Non-pigmented ciliary epithelial cell (primary cell): Measurements from ENCODE around the gene NR4A3.
"Not testable (repeated sequence)": the region's sequence is repeated elsewhere in the genome, so short reads cannot be mapped to it uniquely, and the experiment has no call there.

Experiments used
- DNase-seq: peaks from one replicate; pipeline ENCODE4 v3.0.0-alpha.2; 2010; ENCODE audit warnings: low read depth

Gene NR4A3

DNA sequence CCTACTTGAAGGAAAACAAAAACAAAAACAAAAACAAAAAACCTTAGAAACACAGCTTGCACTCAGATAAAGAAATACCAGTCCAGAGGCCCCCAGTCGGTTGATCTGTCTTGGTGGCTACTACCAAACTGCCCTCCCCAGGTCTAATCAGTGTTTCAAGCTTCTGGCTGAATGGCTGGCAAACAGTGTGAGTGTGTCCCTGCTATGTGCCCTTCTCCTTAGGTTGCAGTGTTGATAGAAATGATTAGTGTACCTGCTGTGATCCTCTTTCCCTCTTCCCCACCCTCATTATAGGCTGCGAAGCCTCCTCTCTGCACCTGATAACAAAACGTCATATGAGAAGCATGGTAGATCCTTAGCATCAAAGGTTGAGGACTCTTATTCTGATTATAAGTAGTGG, 12.8 kb downstream of the NR4A3 start:
- no peak for DNase-seq

DNA sequence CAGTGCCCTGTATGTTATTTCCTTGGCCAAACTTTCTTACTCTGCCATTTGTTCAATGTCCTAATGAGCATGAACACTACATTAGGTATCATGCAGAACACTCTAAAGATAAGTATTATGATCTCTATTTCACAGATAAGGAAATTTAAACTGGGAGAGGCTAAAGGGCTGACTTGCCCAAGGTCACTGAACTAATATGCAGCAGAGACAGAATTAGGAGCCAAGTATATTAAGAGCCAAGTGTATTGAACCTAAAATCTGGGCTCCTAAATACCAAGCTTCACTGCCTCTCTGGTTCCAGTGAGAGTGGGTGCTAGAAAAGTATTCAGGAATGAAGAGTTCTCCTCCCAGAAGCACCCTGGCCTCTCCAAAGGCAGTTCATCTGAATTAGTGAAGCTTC, 13.5 kb downstream of the NR4A3 start:
- DNase-seq = no peak

DNA sequence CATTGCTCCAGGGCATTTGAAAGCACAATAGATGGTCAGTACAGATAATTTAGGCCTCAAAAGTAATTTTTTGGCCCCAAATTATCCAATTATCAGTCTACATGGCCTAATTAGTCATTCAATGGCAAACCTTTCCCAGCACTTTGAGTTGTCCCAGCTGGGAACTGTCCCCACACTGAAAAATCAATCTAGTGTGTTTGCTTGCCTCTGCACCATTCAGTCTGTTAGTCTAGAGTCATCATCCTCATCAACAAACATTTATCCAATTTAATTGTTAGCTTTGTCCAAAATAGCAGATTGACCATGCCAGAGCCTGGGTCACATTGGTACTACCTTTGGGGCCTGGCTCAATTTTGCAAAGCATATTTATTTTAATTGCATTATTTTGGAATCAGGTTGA, 13.9 kb downstream of the NR4A3 start:
- DNase-seq = no peak

DNA sequence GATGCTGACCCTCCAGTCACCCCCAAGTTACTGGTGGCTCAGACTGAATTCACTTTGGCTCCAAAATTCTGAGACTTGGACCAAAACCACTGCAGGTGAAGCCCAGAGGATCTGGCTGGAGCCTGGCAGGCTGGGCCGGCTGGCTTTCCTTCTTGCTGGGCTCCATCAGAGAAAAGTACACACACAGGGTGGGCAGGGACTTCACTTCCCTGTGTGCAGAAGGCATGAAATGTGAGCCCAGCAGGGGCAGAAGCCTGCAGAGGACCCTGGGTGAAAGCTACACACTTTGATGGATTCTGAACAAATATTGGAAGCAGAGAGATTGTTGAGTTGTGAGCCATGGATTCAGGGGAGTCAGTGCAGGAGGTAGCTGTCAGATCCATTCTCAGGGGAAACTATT, 18.4 kb downstream of the NR4A3 start:
- DNase-seq = no peak

DNA sequence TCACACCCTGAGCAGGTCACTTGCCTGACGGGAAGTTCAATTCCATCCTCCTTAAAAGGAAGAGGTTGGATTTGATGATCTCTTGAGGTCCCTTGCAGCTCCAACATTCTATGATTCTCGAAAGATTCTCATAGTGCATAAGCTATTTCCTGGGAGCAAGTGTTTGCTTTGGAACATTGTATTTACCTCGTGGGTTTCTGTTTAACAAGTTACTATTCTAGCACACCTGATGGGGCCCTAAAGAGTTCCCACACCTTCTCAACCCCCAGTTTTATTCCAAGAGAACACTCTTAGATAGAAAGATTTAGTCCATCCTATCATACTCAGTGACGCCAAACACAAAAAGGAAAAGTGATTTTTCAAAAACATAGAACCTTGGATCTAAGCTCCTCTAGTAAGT, 23.4 kb downstream of the NR4A3 start:
- no peak for DNase-seq

DNA sequence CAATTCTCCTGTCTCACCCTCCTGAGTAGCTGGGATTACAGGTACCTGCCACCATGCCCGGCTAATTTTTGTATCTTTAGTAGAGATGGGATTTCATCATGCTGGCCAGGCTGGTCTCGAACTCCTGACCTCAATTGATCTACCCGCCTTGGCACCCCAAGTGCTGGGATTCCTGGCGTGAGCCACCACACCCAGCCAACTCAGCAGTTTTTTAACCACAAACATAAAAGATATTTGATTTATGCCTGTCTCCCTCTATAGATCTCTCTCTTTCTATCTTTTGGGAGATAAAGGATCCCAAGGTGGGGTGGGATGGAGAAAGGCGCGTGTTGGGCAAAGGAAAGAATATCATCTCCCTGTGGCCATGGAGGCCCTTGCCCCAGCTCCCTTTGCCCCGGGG, 26.8 kb downstream of the NR4A3 start:
- DNase-seq = no peak

DNA sequence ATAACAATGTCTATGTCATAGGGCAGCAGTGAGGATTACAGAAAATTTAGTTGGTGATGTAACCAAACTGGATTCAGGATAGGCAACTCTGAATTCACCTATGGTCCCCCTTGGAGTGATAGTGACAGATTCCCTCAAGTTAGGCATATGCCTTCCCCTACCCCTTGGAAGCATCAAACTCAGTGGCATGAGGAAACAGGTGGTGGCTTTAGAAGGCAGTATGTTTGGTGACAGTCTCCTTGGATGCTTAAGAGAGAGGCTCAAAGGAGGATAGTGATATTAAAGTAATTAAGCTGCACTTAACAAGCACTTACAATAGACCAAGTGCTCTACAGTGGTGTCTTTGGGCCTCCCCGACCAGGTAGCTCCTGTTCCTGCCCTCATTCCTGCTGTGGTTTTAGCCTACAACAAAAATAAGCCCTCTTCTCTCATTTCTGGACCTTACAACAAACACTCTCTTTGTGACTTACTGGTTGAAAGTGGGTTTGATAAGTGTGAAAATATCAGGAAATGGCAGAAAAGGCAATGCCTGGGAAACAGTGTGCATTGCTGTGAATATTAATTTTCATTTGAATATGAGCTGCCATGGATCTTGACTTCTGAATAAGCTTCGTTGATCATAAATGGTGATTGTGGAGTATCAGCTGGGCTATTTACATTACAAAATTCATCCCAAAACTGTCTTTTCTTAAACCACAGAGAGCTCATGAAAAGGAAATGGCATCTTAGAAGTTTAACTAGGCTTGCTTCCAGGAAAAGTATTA, 29.2 kb downstream of the NR4A3 start:
- DNase-seq = no peak

DNA sequence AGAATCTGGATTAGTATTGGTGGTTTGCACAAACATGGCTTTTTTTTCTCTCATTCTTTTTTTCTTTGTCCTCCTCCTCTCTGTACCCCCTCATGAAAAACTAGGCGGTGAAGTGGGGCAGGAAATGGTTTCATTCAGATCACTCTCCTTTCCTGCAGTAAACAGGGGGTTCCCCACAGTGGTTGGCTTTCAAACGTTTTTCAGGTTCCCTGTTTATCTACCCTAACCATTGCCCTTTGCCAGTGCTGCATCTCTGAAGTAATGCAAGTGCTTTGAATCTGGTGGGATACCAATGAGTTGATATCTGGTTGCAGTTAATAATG, 29.8 kb downstream of the NR4A3 start:
- no peak for DNase-seq

DNA sequence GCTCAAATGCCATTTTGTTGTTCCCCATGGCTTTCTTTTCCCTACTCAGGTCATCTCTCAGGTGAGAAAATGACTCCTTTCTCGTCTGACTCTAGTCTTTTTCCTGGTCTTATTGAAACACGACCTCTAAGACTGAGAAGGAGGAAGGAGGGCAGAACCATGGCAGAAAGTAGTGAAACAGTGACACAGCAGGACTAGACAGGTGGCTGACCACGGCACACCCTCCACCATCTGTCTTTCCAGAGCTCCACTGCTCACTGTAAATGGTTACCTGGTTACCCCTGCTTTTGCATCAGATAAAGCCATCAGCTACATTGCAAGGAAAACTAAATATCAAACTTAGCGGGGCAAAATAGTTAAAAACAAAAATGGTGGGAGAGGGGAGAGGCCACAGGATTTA, 30.9 kb downstream of the NR4A3 start:
- no peak for DNase-seq

DNA sequence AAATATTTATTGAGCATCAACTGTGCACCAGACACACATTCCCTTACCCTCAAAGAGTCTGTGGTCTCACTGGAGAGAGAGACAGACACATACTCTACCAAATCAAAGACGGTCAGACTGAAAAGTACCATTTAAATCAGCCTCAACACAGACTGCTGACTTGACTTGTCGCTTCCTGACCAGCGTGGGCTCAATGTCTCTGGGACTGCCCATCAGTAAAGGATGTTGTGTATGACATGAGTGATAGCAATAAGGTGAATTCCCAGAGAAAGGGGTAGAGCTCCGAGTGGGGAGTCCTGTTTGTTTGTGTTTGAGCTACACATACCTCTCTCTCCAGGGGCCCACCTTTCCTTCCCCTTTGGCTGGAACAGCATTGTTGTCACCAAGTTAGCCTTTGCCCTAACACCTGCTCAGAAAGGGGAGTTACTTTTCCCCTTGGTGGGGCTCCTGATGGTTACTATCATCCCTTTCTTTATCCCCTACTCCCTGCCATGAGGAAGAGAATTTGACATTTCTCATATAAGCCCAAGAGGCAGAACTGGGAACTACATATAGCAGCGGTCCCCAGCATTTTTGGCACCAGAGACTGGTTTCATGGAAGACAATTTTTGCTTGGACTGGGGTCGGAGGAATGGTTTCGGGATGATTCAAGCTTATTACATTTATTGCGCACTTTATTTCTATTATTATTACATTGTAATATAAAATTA, 33.9 kb downstream of the NR4A3 start:
- DNase-seq = no peak

DNA sequence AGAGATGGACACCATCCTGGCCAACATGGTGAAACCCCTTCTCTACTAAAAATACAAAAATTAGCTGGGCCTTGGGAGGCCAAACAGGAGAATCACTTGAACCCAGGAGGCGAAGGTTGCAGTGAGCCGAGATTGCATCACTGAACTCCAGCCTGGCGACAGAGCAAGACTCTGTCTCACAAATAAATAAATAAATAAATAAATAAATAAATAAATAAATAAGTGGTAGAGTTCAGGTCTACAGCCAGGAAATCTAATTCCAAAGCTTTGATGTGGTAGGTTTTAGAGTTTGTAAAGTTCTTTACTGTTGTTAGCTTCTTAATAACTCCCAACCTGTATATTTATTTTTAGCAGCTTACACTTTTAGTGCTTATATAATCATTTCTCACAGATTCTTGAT, 35.9 kb downstream of the NR4A3 start:
- not testable (repeated sequence) for DNase-seq

DNA sequence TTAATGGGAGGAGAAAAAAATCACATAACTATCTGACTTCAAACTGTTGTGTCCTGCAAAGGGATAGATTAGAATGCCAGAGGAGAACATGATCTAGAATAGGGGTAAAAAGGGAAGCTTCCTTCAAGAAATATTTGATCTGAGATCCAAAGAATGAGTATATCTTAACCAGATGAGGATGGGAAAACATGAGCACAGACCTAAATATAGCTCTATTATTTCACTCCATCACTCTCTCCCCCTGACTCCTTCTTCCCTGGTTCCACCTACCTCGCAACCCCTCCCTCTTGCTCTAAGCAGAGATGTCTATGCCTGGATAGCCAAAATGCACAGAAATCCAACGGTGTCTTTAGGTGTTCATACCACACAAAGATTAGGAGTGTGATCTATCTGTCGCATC, 36.4 kb downstream of the NR4A3 start:
- DNase-seq = no peak

DNA sequence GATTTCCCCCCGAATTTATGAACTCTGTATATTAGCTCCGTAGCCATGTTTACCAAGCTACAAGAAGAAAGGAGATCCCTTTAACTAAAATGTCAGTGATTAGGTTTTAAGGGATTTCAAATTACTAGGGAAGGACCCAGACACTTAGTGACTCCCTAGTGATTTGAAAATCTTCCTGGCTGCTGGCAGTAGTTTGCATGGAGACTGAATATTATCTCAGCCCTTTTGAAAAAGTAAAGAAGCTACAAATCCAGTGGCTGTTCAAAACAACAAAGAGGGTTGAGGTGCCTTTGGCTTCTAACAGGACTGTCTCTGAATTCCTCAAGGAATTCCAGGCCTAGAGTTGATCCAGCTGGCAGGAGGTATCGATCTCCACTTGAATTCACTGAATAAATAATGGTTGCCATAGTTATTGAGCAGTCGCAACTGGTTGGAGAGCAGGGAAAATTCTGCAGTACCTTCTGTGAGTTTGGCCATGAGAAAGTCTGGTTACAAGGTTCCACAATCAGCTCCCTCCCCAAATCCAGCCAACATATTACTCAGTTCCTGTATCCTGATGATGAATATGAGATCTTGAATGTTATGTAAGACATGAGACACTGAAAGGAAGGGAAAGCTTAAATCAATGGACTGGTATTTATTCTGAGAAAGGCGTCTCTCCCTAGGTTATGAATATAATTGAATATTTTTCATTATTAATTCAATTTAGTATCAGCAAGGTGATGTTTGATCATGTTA, 37.7 kb downstream of the NR4A3 start:
- no peak for DNase-seq

DNA sequence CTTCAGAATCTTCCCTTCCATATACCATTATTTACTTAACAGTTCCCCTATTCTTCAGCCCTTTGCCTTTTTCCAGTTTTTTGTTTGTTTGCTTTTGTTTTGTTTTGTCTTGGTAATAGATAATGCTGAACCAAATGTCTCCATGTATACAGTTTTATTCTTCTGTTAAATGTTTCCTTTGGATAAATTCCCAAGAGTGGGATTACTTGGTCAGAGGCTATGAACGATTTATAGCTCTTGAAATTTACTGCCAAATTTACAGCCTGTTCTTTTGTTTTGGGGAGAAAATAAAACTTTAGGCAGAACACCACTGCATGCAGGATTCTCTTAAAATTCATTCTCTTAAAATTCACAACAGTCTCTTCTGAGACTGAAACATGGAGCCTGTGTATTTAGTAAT, 38.6 kb downstream of the NR4A3 start:
- no peak for DNase-seq

DNA sequence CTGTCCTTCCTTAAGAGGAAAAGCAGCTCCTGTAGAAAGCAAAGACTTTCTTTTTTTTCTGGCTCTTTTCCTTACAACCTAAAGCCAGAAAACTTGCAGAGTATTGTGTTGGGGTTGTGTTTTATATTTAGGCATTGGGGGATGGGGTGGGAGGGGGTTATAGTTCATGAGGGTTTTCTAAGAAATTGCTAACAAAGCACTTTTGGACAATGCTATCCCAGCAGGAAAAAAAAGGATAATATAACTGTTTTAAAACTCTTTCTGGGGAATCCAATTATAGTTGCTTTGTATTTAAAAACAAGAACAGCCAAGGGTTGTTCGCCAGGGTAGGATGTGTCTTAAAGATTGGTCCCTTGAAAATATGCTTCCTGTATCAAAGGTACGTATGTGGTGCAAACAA, 42.3 kb downstream of the NR4A3 start:
- no peak for DNase-seq

DNA sequence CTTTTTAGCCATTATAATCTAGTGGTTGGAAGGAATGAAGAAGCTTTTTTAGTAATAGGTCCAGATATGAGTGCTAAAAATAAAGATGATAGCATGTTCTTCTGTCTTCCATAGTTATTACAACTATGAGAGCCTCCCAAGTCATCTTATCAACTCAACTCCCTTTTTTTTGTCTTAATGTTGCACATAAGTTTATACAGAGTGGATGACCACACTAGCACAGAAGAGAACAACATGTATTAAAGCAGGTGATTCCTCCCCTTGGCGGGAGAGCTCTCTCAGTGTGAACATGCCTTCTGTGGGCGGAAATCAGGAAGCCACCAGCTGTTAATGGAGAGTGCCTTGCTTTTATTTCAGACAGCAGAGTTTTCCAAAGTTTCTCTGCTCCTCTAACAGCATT, 44.7 kb downstream of the NR4A3 start:
- no peak for DNase-seq

DNA sequence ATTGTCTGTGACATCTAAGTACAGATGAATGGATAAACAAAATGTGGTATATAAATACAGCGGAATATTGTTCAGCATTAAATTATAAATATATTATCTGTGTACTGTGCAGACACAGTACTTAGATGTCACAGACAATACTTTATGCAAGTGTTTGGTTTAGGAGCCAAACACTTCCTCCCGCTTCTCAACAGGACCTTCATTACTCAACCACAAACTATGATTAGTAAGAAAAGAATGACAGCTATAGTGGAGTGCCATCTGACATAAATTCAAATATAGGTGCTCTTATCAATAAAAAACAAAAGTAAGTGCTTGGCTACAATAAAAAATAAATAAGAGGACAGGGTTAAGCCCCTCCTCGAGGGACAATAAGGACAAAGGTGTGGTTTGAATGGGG, 45.9 kb downstream of the NR4A3 start:
- no peak for DNase-seq

DNA sequence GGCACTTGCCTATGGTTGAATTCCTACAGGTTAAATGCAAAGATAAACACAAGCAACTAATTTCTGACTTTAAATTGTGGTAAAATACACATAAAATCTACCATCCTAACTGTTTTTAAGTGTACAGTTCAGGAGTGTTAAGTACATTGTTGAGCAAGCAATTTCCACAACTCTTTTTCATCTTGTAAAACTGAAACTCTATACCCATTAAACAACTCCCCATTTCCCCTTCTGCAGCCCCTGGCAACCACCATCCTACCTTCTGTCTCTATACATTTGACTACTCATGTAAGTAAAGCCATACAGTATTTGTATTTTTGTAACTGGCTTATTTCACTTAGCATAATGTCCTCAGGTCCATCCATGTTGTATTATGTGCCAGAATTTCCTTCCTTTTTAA, 46.3 kb downstream of the NR4A3 start:
- DNase-seq = no peak

DNA sequence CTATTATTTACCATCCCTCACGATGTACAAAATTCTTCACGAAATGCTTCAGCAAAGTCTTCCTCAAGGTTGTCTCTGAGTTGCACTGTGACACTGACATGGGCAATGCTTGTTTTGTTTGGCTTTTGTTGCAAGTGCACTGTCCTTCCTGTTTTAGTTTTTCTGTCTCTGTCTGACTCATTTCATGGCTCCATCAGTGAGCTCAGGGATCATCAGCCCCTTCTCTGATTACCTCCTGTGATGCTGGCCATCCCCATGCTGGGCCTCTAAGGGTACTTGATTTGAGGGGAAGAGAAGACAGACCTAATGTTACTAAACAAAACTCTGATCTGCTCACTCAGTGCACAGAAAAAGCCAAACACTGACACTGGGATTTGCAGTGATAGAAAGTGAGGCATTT, 47.2 kb downstream of the NR4A3 start:
- no peak for DNase-seq

DNA sequence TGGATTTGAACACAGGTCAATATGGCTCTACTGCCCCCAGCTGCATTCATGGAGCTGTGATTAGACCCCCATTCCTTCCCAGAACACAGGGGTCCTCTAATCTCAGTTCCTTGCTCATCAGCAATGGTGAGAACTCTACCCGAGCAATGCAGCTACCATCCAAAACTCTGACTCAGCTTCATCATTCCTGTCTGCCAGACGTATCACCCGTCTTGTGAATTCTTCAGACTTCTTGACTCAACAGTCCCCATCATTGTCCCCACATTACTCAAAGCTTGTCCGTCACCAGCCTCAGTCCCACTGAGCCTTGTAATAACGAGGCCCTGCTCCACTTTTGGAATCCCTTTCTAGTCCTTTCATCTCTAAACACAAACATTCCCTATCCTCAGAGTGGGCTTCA, 48.4 kb downstream of the NR4A3 start:
- DNase-seq = no peak

DNA sequence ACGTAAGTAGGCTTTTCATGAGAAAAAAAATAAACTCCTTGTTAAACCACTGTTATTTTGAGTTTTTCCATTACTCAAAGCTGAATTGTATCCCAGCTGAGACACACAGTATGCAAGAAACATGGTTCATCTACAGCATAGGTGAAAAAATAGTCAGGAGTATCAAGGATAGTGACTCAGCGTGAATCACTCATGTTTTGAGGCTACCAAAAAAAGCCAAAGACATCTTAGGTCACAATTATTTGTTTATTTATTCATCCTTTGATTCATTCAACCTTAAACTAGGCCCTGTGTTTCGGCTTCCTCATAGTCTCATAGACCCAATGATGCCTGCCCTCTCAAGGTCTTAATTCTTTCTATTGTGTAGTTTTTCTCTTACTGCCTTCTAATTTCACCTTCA, 51.8 kb downstream of the NR4A3 start:
- DNase-seq = peak; percentile 63

DNA sequence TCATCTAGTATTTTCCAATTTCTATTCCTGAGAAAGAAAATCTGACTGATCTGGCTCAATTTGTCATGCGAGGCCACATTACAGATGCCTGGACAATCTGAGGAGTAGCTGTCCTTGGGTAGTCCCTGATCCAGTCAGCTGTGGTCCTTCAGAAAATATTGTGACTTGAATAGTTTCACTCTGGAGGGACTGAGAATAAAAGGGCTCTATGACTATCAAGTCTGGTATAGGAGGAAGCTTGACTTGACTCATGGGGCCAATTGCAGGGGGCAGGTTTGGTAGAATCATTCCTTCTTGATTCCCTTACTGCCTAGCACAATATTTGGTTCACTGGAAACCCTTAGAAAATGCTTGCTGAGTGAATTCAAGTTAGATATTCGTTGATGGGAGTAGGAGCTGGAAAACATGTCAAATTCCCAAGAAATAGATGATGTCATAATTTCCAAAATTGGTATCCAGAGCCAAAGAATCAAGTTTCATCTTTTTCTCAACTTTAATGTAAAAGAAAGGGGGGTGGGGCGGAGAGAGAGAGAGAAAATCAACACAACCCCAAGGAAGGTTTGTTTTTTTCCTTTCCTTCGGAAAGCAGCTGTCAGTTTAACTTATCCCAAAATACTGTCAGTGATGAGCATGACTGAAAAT, 52.4 kb downstream of the NR4A3 start:
- no peak for DNase-seq

DNA sequence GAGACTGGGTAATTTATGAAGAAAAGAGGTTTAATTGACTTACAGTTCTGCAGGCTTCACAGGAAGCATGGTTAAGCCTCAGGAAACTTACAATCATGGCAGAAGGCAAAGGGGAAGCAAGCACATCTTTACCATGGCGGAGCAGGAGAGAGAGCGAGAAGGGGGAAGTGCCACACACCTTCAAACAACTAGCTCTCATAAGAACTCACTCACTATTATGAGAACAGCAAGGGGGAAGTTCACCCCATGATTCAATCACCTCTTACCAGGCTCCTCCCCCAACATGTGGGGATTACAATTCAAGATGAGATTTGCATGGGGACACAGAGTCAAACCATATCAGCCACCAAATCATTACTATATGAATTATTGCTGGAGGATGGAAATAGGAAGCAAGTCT, 54.5 kb downstream of the NR4A3 start:
- no peak for DNase-seq
